ENCODE measurements around the gene MAPK11.

The MAPK11 gene

DNA sequence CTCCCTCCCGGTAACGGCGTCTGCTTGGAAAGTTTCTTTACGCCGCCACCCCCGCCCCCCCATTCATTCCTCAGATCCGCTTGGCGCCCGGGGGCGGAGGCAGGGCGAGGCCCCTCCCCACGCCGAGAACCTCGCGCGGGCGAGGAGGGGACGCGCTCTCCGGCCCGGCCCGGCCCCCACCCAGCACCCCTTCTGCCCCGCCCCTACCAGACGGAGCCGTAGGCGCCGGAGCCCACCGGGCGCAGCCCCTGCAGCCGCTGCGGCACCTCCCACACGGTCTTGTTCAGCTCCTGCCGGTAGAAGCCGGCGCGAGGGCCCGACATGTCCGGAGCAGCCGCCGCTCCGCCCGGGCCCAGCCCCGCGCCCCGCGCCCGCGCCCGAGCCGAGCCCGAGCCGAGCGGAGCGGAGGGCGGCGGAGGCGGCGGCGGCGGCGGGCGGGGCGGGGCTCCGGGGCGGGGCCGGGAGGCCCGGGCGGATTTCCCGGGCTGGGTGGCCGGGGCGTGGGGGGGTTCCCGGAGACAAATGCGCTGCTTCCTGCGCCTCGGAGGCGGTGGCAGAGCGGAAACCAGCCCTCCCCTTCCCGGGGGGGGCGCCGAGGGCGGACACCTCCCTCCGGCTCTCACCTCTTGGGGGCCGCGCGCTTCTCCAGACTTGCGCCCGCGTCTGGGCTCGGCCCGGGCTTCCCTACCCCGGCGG, at the start of gene MAPK11:
Gene MAPK11 (minus strand): TSS at position 411 of the 696 bp plus-strand sequence. CDS start 88 bp downstream, at position 323.
- H3K9ac ChIP-seq = peak within 1 kb of the TSS; percentile 59 to 80 (median 75); a peak in 21 of 22 replicates
- peaks cover 0 to 10% (median 6%) of the 10 kb centered on the region in 11 experiments; a peak in 7 of 22 replicates for H3K27me3 ChIP-seq
- peaks cover 3 to 17% (median 9%) of the 10 kb centered on the region in 11 experiments for H3K36me3 ChIP-seq
- peaks cover 0 to 8% (median 0%) of the 10 kb centered on the region in 11 experiments; a peak in 3 of 22 replicates for H3K9me3 ChIP-seq (replicated peaks in 1 of 11)
- no peak for TF ChIP-seq Cebpa-rat (IDR thresholded peaks at IDR 0.05)
- peak within 1 kb of the TSS; percentile 55 to 73 (median 64) for H3K4me3 ChIP-seq
- peak within 1 kb of the TSS in 9 of 11 experiments; percentile 49 to 72 (median 61); a peak in 17 of 22 replicates for H3K27ac ChIP-seq
- peaks cover 16 to 55% (median 32%) of the 10 kb centered on the region in 11 experiments for H4K20me1 ChIP-seq
- peaks cover 36 to 65% (median 58%) of the 10 kb centered on the region in 10 experiments for H3K4me1 ChIP-seq
- H3K4me2 ChIP-seq = peak within 1 kb of the TSS; percentile 91 to 100 (median 100)

GRCh38 chr22:50319503-50319951, 49.3 kb upstream of the MAPK11 start:
- Histone ChIP-seq H3K36me3 (no peaks in the 10 kb centered on the region), H3K4me1 (peaks cover 47 to 77% (median 70%) of the 10 kb centered on the region in 10 experiments), H3K9me3 (replicated peaks in 1 of 11) (no peaks in the 10 kb centered on the region), H3K27me3 (peaks cover 0 to 31% (median 0%) of the 10 kb centered on the region in 11 experiments; a peak in 6 of 22 replicates), H3K4me2 (peak overlapping the region in 10 of 11 experiments; percentile 77 to 93 (median 91); a peak in 20 of 22 replicates), H3K4me3 (no peak overlapping the region), H3K9ac (peak overlapping the region in 4 of 11 experiments; percentile 41 to 57 (median 46); a peak in 2 of 22 replicates), H3K27ac (peak overlapping the region in 4 of 11 experiments; percentile 54 to 67 (median 66); a peak in 7 of 22 replicates), H4K20me1 (peaks cover 0 to 27% (median 6%) of the 10 kb centered on the region in 11 experiments; a peak in 9 of 22 replicates)
- TF ChIP-seq Cebpa-rat (IDR thresholded peaks at IDR 0.05) = no peak

DNA sequence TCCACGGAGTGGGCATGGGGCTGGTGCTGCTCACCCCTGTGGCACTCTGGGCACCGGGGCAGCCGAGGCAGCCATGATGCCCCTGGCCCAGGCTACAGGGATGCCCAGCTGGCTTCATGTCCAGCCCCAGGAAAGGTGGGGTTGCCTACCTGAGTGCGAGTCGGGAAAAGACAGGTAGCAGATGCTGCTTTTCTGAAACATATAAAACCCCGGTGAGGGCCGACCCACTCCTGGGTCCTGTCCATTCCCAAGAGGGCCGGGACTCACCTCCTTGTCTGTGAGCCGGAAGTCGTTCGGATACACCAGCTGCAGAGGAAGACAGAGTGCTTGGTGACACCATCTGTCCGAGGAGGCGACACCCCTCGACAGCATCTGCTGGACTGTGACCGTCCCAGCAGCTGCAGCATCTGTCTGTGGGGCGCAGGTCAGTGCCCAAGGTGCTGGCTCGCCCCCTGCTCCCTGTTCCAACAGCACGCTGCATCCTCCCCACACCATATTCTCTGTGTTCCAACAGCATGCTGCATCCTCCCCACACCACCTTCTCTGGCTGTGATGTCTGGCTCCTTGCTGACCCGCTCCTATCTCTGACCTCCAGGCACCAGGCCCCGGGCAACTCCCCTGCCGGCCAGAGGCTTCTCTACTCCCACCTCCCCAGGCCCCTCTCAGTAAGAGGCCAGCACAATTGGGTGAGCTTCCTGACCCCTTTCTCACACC, 48.7 kb upstream of the MAPK11 start:
- Histone ChIP-seq H3K4me3 (peak overlapping the region in 1 of 10 experiments; percentile 41; a peak in 2 of 20 replicates), H3K9me3 (replicated peaks in 1 of 11) (no peaks in the 10 kb centered on the region), H4K20me1 (peaks cover 0 to 27% (median 6%) of the 10 kb centered on the region in 11 experiments; a peak in 9 of 22 replicates), H3K9ac (peak overlapping the region in 5 of 11 experiments; percentile 20 to 58 (median 52); a peak in 6 of 22 replicates), H3K27me3 (peaks cover 0 to 31% (median 0%) of the 10 kb centered on the region in 11 experiments; a peak in 6 of 22 replicates), H3K36me3 (no peaks in the 10 kb centered on the region), H3K4me2 (peak overlapping the region; percentile 57 to 93 (median 91)), H3K4me1 (peaks cover 51 to 77% (median 70%) of the 10 kb centered on the region in 10 experiments), H3K27ac (peak overlapping the region in 6 of 11 experiments; percentile 0 to 68 (median 66); a peak in 9 of 22 replicates)
- TF ChIP-seq Cebpa-rat (IDR thresholded peaks at IDR 0.05) = no peak

DNA sequence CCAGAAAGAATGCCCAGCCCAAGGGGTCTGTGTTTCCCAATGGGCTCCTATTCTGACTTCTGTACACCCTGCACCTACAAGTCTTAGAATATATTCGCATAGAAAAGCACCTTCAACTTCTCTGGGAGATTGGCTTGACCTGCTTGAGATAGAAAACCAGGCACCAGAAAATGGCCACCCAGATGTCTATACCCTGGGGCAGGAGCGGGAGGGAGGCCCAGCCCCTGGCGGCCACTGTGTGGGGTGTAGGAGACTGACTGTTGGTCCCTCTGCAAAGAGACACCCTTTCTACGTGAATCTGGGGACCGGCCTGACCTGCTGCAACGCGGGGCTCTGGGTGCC, 48.1 kb upstream of the MAPK11 start:
- H3K9me3 ChIP-seq (replicated peaks in 1 of 11) = no peaks in the 10 kb centered on the region
- H3K4me1 ChIP-seq = peaks cover 55 to 79% (median 73%) of the 10 kb centered on the region in 10 experiments
- no peak for TF ChIP-seq Cebpa-rat (IDR thresholded peaks at IDR 0.05)
- peak overlapping the region; percentile 57 to 93 (median 91) for H3K4me2 ChIP-seq
- peaks cover 0 to 31% (median 0%) of the 10 kb centered on the region in 11 experiments; a peak in 6 of 22 replicates for H3K27me3 ChIP-seq
- H3K4me3 ChIP-seq = peak overlapping the region in 1 of 10 experiments; percentile 41; a peak in 2 of 20 replicates
- peaks cover 0 to 27% (median 6%) of the 10 kb centered on the region in 11 experiments; a peak in 9 of 22 replicates for H4K20me1 ChIP-seq
- H3K27ac ChIP-seq = peak overlapping the region in 6 of 11 experiments; percentile 0 to 68 (median 66); a peak in 10 of 22 replicates
- H3K9ac ChIP-seq = peak overlapping the region in 4 of 11 experiments; percentile 41 to 58 (median 54); a peak in 5 of 22 replicates
- no peaks in the 10 kb centered on the region for H3K36me3 ChIP-seq

GRCh38 chr22:50317674-50318073, 47.5 kb upstream of the MAPK11 start:
- Histone ChIP-seq H3K9ac (peak overlapping the region in 4 of 11 experiments; percentile 37 to 57 (median 44); a peak in 7 of 22 replicates), H3K27me3 (peaks cover 0 to 31% (median 0%) of the 10 kb centered on the region in 11 experiments; a peak in 6 of 22 replicates), H3K4me2 (peak overlapping the region; percentile 57 to 93 (median 91)), H4K20me1 (peaks cover 0 to 27% (median 6%) of the 10 kb centered on the region in 11 experiments; a peak in 9 of 22 replicates), H3K4me1 (peaks cover 61 to 86% (median 79%) of the 10 kb centered on the region in 10 experiments), H3K9me3 (replicated peaks in 1 of 11) (no peaks in the 10 kb centered on the region), H3K36me3 (no peaks in the 10 kb centered on the region), H3K27ac (peak overlapping the region in 6 of 11 experiments; percentile 39 to 68 (median 66); a peak in 11 of 22 replicates), H3K4me3 (peak overlapping the region in 1 of 10 experiments; percentile 29; a peak in 1 of 20 replicates)
- no peak for TF ChIP-seq Cebpa-rat (IDR thresholded peaks at IDR 0.05)

DNA sequence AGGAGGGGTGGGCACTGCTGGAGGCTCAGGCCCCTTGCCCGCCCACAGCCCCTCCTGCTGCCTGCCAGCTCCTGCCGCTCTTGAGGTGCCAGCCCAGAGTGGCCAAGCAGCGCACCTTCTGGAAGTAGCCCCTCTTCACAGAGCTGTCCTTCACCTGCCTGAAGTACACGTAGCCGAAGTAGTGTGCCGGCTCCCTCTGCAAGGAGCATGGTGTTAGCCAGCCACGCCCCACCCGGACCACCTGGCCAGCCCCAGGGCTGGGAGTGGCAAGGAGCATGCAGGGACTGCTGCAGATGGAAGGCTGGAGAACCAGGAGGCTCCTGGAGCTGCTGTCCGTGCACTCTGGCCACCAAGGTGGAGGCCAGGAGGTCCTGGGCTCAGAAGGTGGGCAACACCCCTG, 47.0 kb upstream of the MAPK11 start:
- H3K27me3 ChIP-seq = peaks cover 0 to 33% (median 0%) of the 10 kb centered on the region in 11 experiments; a peak in 6 of 22 replicates
- peaks cover 0 to 27% (median 6%) of the 10 kb centered on the region in 11 experiments; a peak in 9 of 22 replicates for H4K20me1 ChIP-seq
- no peak overlapping the region for H3K4me3 ChIP-seq
- H3K9ac ChIP-seq = peak overlapping the region in 4 of 11 experiments; percentile 37 to 57 (median 44); a peak in 6 of 22 replicates
- TF ChIP-seq Cebpa-rat (IDR thresholded peaks at IDR 0.05) = no peak
- peaks cover 62 to 90% (median 84%) of the 10 kb centered on the region in 10 experiments for H3K4me1 ChIP-seq
- H3K4me2 ChIP-seq = peak overlapping the region; percentile 57 to 93 (median 91)
- no peaks in the 10 kb centered on the region for H3K36me3 ChIP-seq
- H3K27ac ChIP-seq = peak overlapping the region in 6 of 11 experiments; percentile 39 to 68 (median 66); a peak in 9 of 22 replicates
- no peaks in the 10 kb centered on the region for H3K9me3 ChIP-seq (replicated peaks in 1 of 11)

DNA sequence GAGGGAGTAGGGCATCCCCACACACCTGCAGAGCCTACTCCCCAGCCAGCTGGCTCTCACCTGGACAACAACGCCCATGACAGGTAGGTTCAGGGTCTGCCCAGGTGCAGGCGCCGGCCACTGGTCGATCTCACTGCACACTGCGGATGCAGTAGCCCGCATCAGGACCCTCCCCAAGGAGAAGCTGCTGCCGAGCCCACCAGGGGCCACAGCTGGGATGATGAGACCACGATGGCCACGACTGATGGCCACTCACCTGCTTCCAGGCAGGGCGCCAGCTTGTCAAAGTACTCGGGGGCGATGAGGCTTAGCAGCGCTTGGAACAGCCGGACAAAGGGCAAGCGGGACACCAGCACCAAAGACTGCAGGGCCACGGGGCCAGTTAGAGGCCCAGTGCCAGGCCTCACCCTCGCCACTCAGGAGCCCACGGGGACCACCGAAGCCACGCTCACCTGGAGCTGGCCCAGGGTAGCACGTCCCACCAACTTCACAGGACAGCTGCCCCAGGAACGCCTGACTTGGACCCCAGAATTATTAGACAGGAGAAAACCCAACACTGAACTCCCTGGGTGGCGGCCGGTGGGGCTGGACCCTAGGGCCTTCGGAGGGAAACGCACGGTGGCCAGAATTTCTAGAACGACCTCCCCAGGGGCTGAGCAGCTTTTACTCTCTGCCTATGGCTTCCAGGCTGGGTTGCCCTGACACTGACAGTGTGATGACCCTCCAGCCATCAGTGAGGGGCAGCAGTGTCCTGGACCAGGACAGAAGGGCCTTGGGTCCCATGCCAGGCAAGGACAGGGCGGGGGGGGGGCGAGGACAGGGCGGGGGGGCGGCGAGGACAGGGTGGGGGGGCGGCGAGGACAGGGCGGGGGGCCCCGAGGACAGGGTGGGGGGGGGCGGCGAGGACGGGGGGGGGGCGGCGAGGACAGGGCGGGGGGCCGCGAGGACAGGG, 46.2 kb upstream of the MAPK11 start:
- H3K4me1 ChIP-seq = peaks cover 69 to 97% (median 92%) of the 10 kb centered on the region in 10 experiments
- TF ChIP-seq Cebpa-rat (IDR thresholded peaks at IDR 0.05) = no peak
- H3K9me3 ChIP-seq (replicated peaks in 1 of 11) = no peaks in the 10 kb centered on the region
- peak overlapping the region; percentile 96 to 100 (median 99); a peak in 21 of 22 replicates for H3K4me2 ChIP-seq
- peaks cover 0 to 41% (median 0%) of the 10 kb centered on the region in 11 experiments; a peak in 6 of 22 replicates for H3K27me3 ChIP-seq
- peaks cover 0 to 35% (median 8%) of the 10 kb centered on the region in 11 experiments; a peak in 14 of 22 replicates for H4K20me1 ChIP-seq
- no peaks in the 10 kb centered on the region for H3K36me3 ChIP-seq
- peak overlapping the region in 4 of 11 experiments; percentile 6 to 82 (median 52); a peak in 5 of 22 replicates for H3K9ac ChIP-seq
- peak overlapping the region in 1 of 10 experiments; percentile 24; a peak in 1 of 20 replicates for H3K4me3 ChIP-seq
- H3K27ac ChIP-seq = peak overlapping the region in 4 of 11 experiments; percentile 83 to 91 (median 84); a peak in 7 of 22 replicates

All from BLaER1 treated with 17β-estradiol and CSF1 and Interleukin-3, amounts not matched to agents 10 nM and 100 nM (cell line).